Stimulated activated CD4-positive, alpha-beta T cell treated with anti-CD3 and anti-CD28 coated beads, Interleukin-4, amount 100 ng/mL, for 1 hour (primary cell): ENCODE results near the gene KCNIP4.

ENCODE experiments used
- DNase-seq: peaks from one replicate; pipeline ENCODE4 v3.0.0-alpha.2; 2020

KCNIP4 gene

DNA sequence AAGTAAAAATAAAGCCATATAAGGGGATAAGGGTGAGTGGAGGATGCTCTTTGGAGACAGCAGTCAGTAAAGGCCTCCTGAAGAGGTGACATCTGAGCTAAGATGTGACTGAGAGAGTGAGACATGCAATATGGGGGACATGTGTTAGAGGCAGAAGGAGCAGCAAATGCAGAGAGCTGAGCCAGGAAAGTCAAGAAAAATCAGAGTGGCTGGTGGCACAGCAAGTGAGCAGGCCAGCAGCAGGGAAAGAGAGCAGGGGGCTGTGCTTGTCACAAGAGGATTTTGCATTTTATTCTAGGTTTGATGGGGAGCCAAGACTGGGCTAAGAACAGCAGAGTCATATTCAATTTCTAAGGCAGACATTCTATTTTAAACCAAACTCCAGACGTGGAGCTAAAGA, 394.5 kb downstream of the KCNIP4 start:
- no peak for DNase-seq

DNA sequence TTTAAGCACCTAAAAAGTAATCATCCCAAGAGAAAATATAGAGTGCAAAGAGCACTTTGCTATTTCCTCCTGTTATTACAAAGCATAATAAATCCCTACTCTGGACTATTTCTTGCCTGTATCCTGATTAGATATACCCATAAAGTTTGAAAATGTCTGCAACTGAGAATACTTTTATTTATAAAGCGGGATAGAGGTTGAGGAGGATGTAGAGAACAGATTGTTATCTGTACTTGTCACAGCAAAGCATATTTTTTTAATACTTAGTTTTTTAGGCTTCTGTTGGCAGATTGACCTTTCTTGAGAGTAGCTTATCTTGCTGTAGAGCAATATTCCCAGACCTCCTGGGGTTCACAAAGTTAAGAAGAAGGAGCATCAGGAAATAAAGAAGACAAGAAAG, 396.1 kb downstream of the KCNIP4 start:
- no peak for DNase-seq

DNA sequence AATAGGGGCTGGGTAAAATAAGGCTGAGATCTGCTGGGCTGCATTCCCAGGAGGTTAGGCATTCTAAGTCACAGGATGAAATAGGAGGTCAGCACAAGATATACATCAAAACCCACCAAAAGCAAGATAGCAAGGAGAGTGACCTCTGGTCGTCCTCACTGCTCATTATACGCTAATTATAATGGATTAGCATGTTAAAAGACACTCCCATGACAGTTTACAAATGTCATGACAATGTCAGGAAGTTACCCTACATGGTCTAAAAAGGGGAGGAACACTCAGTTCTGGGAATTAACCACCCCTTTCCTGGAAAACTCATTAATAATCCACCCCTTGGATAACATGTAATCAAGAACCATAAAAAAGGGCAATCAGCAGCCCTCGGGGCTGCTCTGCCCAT, 403.6 kb downstream of the KCNIP4 start:
- no peak for DNase-seq

DNA sequence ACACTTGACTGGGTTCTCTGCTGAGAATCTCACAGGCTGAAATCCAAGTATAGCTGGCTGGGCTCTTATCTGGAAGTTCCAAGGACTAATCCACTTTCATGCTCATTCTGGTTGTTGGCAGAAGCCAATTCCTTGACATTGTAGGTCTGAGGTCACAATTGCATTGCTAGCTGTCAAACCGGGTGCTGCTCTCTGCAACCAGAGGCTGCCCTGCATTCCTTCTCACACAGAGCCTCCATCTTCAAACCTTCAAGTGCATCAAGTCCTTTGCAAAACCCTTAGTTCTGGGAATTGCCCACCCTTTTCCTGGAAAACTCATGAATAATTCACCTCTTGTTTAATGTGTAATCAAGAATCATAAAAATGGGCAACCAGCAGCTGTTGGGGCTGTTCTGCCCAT, 404.2 kb downstream of the KCNIP4 start:
- no peak for DNase-seq

DNA sequence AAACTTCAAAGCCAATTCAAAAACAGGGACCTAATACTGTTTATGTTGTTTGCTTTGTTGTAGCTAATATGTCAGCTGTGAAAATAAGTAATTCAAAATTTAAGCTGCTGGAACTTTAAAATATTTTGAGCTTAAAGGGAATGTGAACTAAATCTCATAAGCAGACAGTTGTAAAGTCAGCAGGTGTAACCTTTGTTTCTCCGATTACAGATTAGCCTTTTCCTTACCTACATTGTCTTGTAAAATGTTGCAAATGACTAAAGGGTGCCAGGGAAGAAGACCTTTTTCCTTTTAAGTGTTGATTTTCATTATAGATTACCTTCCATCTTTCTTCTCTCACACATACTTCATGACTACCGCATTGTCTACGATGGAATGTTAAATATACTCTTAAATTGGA, 405.1 kb downstream of the KCNIP4 start:
- no peak for DNase-seq

DNA sequence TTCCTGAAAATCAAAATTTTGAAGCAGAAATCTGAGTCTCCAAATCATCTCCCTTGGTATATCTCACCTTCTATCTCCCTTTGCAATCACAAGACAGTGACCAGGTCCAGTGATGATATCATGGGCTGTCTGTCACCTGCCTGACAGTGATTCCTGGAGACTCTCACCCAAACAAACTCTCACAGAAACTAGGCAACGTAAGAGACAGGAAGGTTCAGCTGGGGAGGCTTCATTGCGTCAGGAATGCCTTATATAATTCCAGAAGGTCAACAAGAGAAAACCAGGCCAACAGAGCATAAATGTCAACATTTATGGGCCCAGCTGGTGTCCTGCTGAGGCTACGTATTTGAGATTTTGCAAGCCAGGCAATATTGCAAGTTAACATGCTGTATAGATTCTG, 412.7 kb downstream of the KCNIP4 start:
- DNase-seq, result no peak

DNA sequence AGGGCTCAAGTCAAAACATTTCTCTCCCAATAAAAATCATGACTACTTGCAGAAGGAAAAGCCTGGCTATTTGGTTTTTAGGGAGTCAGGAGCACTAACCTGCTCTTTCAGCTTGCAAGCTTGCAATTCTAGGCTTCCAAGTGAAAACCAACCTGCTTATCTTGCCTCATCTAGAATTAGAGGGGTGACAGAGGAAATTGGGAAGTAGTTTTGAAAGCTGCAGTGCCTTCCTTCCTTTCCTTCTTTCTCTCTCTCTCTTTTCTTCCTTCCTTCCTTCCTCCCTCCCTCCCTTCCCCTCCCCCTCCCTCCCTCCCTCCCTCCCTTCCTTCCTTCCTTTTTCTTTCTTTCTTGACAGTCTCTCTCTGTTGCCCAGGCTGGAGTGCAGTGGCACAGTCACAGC, 417.5 kb downstream of the KCNIP4 start:
- DNase-seq, result no peak

DNA sequence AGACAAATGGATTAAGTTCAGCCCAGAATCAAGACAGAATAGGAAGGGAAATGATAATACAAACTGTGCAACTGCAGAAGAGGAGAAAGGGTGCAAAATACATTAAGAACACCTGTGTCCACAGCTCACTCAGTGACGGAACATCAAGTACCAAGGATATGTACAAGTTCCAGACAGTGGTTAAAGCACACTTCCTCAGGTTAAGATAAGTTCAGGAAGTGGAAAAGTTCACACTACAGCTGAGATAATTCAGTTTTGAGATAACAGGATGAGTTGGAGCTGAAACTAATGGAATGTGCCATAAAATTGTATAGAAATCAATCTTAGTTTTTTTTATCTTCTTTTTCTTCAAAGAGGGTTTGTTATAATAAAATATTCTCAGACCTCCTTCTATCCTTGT, 419.4 kb downstream of the KCNIP4 start:
- DNase-seq, result no peak

DNA sequence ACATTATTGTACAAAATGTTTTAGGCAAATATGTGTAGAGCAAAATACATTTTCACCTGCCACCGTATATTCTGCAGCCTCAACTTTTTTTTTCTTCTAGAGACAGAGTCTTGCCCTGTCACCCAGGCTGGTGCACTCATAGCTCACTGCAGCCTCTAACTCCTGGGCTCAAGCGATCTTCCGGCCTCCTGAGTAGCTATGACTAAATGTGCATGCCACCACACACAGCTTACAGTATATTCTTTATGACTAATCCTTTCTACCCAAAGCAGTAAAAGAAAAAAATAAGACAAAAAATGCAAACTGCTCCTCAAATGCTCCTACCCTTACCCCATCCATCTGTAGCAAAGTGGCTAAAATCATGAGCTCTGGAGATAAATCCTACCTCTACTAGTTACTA, 426.3 kb downstream of the KCNIP4 start:
- no peak for DNase-seq

DNA sequence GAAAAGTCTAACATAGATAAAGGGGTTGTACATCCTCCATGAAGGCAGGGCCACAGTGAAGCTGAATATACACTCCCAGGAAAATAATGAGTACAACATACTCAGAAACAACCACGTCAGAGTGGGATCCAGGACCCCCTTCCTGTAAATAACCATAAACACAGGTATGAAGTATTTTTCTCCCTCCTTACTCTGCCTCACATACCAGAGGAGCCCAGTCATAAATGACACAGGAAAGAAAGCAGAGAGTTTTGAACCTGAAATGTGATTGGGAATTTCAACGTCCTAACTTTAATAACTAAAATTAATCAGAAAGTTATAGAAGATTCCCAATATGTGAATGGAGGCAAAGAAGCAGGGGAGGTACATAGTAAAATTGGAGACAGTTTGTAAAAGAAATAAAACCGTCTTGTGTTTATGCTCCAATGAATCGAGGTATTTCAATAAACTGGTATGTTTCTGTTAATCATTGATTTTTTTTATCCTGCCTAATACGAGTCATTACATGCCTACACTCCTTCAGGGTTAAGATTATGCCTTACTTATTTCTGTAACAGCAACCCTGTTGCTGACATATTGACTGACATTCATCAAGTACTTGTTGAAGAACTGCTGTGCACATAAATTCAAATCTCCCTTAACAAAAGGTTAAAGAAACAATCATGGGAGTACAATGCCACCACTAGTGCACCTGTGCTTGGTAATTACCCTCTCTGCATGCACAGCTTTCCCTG, 431.3 kb downstream of the KCNIP4 start:
- DNase-seq, result no peak

DNA sequence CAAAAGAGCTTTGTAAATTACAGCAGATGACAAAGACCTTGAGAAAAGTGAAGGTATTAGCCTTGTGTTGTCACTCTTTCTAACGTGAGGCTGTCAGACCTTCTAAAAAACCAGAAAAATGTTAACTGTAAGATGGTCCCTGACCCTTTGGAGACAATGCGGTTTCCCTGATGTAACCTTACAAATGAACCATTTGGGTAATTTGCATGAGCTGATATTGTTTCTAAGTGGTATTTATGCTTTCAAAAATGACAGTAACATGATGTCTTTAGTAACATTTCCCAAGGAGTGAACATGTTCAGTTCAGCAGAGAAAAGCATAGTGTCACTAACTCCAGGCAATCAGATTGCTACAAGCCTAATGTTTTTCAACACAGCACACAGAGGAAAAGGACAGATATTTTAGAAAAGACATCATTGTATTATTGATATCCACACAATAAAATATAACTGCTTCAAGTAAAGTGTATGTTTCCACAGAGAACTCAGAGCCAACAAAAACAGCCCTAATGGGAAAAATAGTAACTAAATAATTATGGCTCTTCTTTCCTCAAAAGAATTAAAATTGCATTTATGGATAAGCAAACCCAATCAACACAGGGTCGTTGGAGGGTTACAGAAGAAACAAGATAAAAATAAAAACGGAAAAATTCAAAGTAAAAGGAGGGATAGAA, 434.4 kb downstream of the KCNIP4 start:
- DNase-seq, result no peak

DNA sequence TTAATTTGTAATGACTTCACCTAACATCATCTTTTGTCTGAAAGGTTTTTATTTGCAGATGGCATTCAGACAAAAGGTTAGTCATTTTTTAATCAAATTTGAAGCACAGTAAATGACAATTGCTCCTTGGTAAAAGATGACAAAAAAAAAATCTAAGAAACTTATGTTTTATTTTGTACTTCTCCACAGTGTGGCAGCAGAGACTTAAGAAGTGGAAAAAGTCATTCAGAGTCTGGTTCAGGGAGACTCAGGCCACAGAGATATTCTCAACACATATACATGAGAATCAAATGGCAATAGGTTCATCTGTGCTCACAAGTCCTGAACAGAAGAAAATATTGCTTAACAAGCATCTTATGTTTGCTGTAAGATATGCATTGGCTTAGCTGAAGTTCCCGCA, 436.2 kb downstream of the KCNIP4 start:
- DNase-seq, result no peak

DNA sequence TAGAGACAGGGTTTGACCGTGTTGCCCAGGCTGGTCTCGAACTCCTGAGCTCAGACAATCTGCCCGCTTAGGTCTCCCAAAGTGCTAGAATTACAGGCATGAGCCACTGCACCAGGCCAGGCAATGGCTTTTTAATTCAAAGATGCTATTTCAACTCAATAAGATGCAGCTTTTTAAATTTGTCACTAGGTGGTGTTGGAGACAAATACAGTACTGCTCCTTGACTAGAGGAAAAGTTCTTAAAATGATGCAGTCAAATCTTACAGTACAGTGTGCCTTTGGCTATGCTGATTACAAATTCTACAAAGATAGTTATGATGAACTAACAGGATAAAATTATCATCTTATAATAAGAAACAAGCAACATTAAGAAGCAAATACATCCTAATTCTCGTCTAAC, 441.1 kb downstream of the KCNIP4 start:
- no peak for DNase-seq

DNA sequence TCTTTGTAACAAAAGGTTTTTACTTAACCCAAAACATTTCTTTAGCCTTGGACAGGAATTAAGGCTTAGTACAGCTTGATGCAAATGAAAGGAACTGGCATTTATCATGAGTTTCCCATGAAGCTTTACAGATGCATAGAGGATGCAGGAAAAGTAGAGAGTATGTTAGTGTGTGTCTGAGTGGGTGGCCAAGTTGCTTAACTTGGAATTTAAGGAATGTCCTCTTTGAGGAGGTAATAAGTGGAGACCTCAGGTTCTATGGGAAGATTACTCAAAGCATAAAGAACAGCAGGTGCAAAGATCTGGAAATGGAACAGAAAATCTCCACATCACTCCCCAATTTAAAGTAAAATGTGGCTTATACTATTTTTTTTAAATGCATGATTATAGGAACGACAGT, 457.9 kb downstream of the KCNIP4 start:
- no peak for DNase-seq

DNA sequence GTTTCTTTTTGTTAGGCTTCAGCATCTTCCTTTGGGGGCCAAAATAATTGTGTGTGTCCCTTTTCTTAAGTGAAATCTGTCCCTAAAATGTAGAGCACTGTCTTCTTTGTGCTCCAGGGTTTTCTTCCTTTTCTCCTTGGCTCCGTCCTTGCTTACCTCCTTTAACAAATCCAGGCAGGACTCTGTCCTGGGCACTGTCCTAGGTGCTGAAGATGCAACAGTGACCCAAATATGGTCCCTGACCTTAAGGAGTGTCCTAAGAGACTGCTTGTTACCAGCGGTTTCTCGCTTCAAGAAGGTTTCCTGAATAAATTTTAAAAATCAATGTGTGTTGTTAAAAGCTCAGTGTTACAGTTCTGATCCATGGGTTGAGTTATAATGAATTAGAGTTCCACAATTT, 471.8 kb downstream of the KCNIP4 start:
- DNase-seq, result no peak

DNA sequence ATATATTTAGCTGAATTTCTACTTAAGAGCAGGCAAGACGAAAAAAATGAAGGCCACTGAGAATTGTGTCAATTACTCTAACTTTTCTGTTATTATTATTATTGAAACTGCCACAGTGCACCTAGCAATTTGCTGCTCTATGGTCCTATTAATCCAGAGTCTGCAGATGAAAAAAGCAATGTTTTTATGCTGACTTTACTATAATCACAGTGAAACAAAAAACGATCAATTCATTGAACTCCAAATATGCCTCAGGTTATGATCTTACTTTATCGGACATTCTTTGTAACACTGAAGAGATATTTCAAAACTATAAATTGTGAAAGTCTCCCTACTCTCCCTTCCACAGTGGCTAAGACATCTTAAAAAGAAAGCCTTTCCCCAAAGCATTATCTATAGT, 474.4 kb downstream of the KCNIP4 start:
- DNase-seq, result no peak

DNA sequence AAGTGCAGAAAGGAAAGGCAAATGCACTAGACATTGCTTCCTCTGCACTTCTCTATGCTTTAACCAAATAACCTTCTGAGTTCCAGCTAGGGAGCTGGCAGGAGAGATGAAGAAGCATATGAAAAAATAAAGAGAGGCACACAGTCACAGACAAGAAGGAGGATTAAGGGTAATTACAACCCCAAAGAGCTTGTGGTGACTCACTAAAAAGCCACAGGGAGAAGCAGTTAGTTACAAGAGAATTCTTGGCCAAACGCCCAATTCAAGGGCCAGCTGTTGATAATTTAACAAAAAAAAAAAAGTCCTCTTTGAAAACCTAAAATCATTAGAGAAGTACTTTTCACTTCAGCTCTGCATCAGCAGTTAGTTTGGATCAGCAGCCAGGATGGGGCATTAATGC, 478.0 kb downstream of the KCNIP4 start:
- no peak for DNase-seq

DNA sequence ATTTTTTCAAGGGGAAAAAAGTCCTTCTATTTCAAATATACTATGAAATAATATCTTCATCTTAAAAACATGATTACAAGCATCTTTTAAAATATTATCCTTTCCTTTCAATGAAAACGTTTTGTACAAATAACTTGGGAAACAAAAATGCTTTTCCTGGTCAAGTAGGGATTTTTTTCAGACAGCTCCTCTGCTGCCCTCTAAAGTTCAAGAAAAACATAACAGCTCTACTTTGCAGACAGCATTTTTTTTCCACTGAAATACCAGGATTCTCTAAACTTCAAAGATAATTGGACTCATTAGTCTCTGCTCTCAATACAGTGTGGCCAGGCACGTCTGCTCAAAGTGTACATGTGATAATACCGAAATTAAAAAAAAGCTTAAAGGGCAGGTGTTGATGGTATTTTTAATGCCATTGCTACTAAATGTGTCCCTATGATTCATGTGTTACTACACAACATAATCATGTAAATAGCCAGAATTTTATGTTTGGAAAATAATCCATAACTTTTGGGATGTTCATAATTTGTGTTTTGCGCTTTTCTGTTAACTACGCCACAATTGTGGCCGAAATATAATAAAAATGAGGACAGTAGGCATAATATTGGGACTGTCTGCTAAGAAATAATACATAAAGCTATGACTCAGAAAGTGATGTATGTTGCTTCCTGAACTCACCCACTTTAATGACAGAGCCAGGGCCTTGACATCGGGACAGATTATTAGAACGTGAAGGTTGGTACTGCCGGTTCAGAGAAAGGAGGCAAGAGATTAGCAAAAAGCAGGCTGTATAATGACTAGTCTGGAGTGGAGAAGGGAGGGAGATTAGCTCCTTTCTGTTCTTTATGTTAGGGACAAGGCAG, 478.9 kb downstream of the KCNIP4 start:
- DNase-seq, result no peak

DNA sequence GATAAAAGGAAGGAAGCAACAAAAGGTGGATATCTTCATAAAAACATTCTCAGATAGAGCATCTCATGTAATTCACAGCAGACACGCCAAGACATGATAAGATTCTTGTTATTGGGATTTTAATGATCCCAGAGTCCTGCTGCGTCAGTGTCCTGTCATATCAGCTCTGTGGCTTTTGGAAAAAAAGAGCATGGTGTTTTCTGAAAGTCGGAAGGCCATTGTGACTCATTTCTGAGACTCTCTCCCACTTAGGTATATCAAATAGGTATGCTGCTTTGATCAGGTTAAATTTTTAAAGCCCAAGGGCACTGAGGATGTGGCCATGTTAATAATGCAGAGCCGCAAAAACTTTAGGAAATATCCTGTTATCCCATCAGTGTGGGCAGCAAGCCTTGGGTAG, 481.0 kb downstream of the KCNIP4 start:
- no peak for DNase-seq

DNA sequence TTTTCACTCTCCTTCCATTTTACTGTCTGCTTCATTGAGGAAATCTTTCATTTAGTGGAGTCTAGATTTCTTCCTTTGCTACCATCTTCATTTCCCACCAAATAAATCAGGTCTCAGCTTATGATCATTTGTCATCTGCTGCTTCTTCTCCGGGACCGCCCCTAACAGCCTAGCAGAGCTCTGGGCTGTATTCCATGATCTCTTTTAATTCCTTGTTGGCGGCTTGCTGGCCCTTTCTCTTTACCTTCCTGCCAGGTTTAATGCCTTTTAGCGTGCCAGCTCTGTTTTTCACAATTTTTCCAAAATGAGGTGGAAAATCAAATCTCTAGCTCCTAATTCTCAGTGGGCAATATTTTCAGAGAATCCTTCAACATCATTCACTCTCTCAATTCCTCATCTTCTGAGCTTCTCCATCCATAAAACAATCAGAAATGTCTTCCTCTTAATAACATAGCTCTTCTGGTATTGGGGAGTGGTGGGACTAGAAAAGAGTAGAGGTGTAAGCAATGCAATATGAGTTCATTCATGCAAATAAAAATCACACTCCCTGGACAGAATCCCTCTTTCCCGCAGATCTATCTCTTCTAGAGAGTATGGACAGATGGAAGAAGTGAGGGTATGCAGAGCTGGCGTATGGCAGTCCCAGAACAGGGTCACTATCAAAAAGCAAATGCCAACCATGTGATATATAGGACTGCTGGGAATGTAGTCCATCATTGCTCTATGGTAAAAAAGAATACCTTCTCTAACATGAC, 491.3 kb downstream of the KCNIP4 start:
- DNase-seq, result no peak

DNA sequence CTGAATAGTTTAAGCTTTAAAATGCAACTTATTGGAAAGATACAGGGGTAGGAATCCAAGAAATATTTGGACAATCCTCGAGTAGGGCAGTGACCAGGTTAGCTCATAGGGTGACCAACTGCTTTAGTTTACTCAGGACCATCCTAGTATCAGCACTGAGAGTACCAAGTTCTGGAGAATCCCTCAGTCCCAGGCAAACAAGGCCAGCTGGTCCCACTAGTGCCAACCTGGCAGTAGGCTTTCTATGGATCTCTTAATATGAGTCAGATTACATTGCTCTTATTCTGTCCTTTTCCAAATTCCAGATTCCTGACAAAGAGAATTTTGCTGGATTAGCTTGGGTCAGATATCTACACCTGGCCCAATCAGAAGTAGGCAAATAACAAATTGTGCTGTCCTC, 493.7 kb downstream of the KCNIP4 start:
- no peak for DNase-seq

DNA sequence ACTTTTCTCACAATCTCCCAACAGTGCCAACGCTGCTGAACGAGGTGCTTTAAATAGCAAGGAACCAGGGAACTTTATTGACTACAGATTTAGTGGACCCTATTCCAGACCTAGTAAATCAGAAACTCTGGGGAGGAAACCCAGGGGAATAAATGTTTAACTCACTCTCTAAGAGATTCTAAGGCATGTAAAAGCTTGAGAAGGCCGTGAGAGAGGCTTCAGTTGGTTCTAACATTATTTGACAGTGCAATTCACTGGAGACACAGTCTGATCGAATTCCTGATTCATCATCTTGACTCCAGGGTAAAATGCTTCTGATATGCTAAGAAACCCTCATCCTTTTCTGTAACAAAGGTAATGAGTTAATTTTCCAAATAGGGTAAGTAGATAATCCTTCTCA, 494.4 kb downstream of the KCNIP4 start:
- no peak for DNase-seq

DNA sequence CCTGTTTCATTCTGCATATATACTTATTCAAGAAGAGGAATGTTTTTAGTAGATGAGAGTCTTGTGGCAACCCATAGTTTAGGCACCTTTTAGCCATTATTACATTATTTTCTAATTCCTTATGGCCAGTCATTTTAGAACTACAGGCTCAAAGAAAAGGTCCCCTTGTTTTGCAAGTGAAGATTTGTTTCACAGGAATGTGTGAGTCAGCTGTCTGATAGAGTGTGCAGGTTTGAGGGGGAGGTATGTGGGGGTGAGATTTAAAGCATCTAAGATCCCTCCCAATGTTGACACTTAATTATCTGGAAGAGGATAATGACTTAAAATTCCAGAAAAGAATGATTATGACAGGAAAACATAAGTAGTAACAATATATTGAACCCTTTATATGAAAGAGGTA, 495.6 kb downstream of the KCNIP4 start:
- no peak for DNase-seq
